GM21447 (cell line): ENCODE measurements around the gene SIM1.
A peak's percentile ranks its signal among the peaks of the same experiment; 100 is the strongest.
"Not testable (repeated sequence)": the region's sequence is repeated elsewhere in the genome, so short reads cannot be mapped to it uniquely, and the experiment has no call there.

Experiments
- ATAC-seq: cut with Tn5 transposase; IDR thresholded peaks from one replicate; pipeline ENCODE4 v1.9.1; 2021; ENCODE audit not compliant: unreplicated experiment

Gene SIM1

GRCh38 chr6:100363651-100364050, 101.1 kb downstream of the SIM1 start:
- no peak for ATAC-seq

GRCh38 chr6:100354736-100355641, 109.7 kb downstream of the SIM1 start:
- not testable (repeated sequence) for ATAC-seq

GRCh38 chr6:100353276-100354015, 111.3 kb downstream of the SIM1 start:
- no peak for ATAC-seq

- ATAC-seq, result no peak
Measured at GRCh38 chr6:100350139-100350538, 114.6 kb downstream of the SIM1 start.

GRCh38 chr6:100349366-100349765, 115.4 kb downstream of the SIM1 start:
- no peak for ATAC-seq

- ATAC-seq, result peak; percentile 61
Measured at GRCh38 chr6:100347901-100348550, 116.7 kb downstream of the SIM1 start.

GRCh38 chr6:100346828-100347227, 117.9 kb downstream of the SIM1 start:
- ATAC-seq, result no peak

- ATAC-seq, result no peak
Measured at GRCh38 chr6:100346203-100346602, 118.5 kb downstream of the SIM1 start.

- ATAC-seq, result no peak
Measured at GRCh38 chr6:100344761-100345160, 120.0 kb downstream of the SIM1 start.

GRCh38 chr6:100344321-100344720, 120.4 kb downstream of the SIM1 start:
- ATAC-seq, result no peak

- ATAC-seq, result no peak
Measured at GRCh38 chr6:100343316-100344077, 121.2 kb downstream of the SIM1 start.

GRCh38 chr6:100342830-100343229, 121.9 kb downstream of the SIM1 start:
- no peak for ATAC-seq

GRCh38 chr6:100339574-100340255, 125.0 kb downstream of the SIM1 start:
- no peak for ATAC-seq

GRCh38 chr6:100338090-100338489, 126.6 kb downstream of the SIM1 start:
- no peak for ATAC-seq

- no peak for ATAC-seq
Measured at GRCh38 chr6:100336876-100337275, 127.8 kb downstream of the SIM1 start.

- ATAC-seq, result no peak
Measured at GRCh38 chr6:100335991-100336390, 128.7 kb downstream of the SIM1 start.
